GM12872 (cell line): ENCODE measurements around the gene EIF4E1B.

Experiments used
- TF ChIP-seq, protein P1 (sequence below): IDR thresholded peaks from 3 replicates; pipeline ENCODE4 v1.5.1; 2011; ENCODE audit warnings: low read depth, mild to moderate bottlenecking, low read length, moderate library complexity; ENCODE audit not compliant: insufficient read depth

Gene EIF4E1B

DNA sequence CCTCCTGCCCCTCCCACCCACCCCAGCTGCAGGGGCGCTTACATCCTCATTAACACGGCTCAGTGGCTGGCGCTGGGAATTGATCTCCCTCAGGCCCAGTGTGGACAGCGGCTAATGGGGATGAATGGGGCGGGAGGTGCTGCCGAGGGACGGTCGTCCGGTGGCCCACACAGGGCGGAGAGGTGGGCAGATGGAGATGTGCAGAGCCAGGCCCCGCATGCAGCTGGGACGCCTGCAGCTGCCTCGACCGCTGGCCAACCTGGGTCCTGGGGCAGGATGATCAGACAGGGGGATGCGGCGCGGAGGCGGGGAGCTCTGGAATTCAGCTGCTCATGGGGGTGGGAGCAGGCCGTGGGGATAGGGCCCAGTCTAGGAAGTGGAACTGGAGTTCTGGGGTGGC is 34.4 kb downstream of the EIF4E1B start:
- TF ChIP-seq, protein P1, sequence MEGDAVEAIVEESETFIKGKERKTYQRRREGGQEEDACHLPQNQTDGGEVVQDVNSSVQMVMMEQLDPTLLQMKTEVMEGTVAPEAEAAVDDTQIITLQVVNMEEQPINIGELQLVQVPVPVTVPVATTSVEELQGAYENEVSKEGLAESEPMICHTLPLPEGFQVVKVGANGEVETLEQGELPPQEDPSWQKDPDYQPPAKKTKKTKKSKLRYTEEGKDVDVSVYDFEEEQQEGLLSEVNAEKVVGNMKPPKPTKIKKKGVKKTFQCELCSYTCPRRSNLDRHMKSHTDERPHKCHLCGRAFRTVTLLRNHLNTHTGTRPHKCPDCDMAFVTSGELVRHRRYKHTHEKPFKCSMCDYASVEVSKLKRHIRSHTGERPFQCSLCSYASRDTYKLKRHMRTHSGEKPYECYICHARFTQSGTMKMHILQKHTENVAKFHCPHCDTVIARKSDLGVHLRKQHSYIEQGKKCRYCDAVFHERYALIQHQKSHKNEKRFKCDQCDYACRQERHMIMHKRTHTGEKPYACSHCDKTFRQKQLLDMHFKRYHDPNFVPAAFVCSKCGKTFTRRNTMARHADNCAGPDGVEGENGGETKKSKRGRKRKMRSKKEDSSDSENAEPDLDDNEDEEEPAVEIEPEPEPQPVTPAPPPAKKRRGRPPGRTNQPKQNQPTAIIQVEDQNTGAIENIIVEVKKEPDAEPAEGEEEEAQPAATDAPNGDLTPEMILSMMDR, result no peak

DNA sequence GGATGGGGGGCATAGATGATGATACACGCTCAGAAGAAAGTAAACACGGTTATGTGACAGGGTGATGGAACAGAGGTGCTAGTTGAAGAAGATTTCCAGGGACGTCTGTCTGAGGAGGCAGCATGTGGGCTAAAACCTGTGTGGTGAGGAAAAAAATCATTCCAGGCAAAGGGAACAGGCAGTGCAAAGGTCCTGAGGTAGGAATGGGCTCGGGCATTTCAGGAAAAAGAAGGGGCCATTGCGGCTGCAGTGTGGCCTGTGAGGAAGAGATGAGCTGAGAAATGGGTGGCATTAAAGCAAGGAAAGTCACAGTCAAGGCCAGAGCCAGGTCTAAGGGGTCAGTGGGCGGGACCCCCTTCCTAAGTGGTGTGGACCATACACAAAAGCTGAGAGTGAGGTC is 35.0 kb downstream of the EIF4E1B start:
- TF ChIP-seq, protein P1, result no peak

DNA sequence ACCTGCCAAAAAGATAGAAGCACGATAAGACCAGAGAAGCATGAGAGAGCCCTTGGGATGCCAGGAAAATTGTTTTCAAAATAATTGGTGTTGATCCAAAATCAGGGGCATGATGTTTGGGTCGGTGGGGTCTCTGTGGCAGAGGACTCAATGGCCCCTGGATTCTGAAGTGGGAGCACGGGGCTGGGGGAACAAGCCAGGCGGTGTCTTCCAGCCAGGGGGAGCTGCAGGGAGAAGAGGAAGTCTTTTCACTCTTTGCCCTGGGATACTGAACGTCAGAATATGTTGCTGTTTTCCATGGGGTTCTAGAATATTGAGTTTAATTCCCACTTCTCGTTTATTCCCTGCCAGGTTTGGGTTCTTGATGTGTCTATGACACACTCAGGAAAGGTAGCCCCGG is 37.2 kb downstream of the EIF4E1B start:
- TF ChIP-seq, protein P1, result no peak

DNA sequence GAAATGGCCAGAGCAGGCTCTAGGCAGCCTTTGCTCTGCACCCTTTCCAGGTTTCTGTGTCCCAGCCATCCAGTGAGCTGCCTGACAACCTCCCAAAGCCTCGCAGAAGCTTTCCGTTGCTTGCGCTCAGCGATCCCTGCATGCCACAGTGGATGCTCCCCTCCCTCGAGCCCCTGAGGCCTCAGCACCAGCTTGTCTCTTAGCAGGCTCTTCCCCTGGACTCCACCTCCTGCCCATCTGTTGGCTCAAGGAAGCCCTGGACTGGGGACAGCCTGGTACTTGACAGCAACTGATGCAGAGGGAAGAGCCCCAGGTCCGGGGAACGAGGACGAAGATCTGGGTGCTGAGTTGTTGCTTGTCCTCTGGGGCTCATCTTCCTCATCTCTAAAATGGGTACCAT is 40.0 kb downstream of the EIF4E1B start:
- TF ChIP-seq, protein P1, result no peak

DNA sequence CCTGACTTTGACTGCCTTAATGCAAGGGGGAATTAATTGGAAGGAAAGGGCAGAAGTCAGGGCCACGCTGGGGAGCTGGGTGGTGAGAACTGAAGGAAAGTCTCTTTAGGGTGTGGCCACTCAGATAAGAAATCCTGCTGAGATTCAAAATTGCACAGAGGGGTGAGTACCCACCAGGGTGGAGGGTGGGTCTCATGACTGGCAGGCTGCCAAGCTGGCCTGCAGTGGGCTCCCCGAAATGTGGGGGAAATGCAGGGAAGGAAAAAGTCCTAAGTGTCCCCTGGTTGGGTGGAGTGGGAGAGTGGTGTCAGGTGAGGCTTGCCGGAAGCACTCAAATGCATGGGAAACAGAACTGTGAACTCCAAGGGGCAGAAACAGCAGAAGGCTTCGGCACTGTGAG is 40.9 kb downstream of the EIF4E1B start:
- TF ChIP-seq, protein P1, result no peak

DNA sequence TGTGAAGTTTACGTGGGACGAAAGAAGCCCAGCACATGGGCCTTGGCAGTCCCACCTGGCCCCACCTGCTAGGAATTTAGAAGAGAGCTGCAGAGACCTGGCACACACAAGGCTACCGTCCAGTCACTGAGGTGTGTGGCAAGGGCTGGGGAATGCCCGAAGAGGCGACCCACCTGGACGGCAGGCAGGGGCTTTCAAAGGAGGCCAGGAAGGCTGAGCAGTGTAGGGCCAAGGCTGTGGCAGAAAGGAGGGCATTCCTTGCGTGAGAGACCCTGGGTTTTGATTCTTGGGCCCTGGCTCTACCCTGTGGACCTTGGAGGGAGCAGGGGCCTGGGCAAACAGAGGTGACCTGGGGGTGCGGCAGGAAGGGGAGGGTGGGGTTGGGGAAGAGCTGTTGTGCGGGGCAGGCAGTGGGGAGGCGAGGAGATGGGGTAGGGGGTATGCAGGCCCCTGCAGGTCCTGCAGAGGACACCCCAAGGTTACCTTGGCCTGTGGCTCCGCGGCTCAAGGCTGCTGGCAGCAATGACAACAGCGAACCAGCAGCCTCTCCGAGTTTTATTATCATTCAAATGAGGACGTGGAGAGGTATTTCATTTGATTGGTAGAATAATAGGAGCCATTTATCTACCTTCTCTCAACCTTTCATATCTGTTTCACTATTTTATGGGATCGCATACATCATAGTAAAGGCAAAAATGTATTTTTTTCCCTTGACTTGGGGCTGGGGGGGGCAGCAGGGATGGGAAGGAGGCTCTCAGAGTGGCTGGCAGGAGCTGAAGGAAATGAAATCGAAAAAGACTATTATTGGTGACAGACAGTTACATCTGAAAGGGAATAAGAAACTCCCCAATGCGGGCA is 41.6 kb downstream of the EIF4E1B start:
- TF ChIP-seq, protein P1, result no peak

DNA sequence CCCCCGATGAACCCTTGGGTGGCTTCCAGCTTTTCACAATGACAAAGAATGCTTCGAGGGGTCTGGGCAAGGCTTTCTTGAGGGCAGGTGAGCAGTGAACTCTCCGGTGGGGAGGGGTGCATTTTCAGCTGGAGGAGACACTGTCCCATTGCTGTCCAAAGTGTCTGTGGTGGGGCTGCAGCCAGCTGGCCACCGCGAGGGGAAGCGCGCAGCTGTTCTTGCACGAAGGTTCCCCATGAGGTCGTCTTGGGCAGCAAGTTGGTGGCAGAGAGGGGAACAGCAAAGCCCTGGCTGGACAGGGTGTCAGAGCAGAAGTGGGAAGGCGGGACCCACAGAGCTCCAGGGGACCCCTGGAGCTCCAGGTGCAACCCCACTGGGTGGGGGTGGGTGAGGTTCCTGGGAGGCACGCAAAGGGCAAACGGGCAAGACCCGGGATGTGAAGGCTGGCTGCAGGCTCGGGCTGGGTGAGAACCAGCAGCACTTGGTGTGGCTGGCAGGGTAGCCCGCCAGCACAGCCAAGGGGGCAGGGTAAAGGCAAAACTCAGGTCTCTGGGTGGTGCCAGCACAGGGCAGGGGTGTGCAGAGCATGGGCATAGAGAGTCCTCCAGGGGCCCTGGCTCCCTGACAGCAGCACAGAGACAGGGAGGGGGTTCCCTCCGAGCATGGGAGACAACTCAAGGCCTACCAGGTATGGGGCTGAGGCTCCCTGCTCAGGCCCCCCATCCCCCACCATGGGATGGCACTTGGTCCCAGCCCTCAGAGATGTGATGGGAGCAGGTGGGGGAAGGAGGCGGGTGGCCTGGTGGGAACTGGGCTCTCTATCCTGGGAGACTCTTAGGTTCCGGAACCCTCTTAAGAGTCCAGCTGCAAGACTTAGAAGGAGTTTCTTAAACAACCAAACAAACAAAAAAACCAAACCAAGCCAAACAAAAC is 43.4 kb downstream of the EIF4E1B start:
- TF ChIP-seq, protein P1, result no peak
